Smooth muscle cell (in vitro differentiated cells): ENCODE data around the gene LRRC26. TPM values are rescaled to one million over a fixed set of nuclear protein-coding genes. Genes with fewer than 3 reads are reported as not detected.

Experiments used
- DNase-seq: peaks from one replicate; lab custom pipeline; 2025; ENCODE audit not compliant: unreplicated experiment; lab: John Stamatoyannopoulos, UW
- H2AFZ ChIP-seq: fragments of 200-600 bp; sonication (generic); 2 replicates; pipeline ENCODE4 v1.6.0; 2016; ENCODE audit warnings: antibody characterized with exemption, low read depth, mild to moderate bottlenecking
- H3F3A ChIP-seq: fragments of 200-600 bp; sonication (generic); 2 replicates; pipeline ENCODE4 v1.6.0; 2017; ENCODE audit warnings: antibody characterized with exemption, low read depth
- H3K27ac ChIP-seq: fragments of 200-600 bp; sonication (generic); 2 replicates; pipeline ENCODE4 v1.5.1; 2016; ENCODE audit warnings: low read depth, mild to moderate bottlenecking
- H3K27me3 ChIP-seq: fragments of 200-600 bp; sonication (generic); 2 replicates; pipeline ENCODE4 v1.6.1; 2016; ENCODE audit warnings: low read depth, mild to moderate bottlenecking
- H3K36me3 ChIP-seq: fragments of 200-600 bp; sonication (generic); 2 replicates; pipeline ENCODE4 v1.5.1; 2016; ENCODE audit warnings: low read depth
- H3K4me1 ChIP-seq: fragments of 200-600 bp; sonication (generic); 2 replicates; pipeline ENCODE4 v1.5.1; 2016; ENCODE audit warnings: low read depth
- H3K4me2 ChIP-seq: fragments of 200-600 bp; sonication (generic); 2 replicates; pipeline ENCODE4 v1.6.0; 2016; ENCODE audit warnings: mild to moderate bottlenecking
- H3K4me3 ChIP-seq: fragments of 200-600 bp; sonication (generic); 2 replicates; pipeline ENCODE4 v1.5.1; 2016; ENCODE audit warnings: mild to moderate bottlenecking
- H3K79me2 ChIP-seq: fragments of 200-600 bp; sonication (generic); 2 replicates; pipeline ENCODE4 v1.6.0; 2016; ENCODE audit warnings: low read depth, mild to moderate bottlenecking
- H3K9ac ChIP-seq: fragments of 200-600 bp; sonication (generic); 2 replicates; pipeline ENCODE4 v1.6.0; 2016; ENCODE audit warnings: low read depth
- H3K9me3 ChIP-seq: fragments of 200-600 bp; sonication (generic); replicated peaks from 2 replicates; pipeline ENCODE4 v1.5.1; 2016; ENCODE audit warnings: low read depth
- H4K20me1 ChIP-seq: fragments of 200-600 bp; sonication (generic); 2 replicates; pipeline ENCODE4 v1.6.0; 2016; ENCODE audit warnings: low read depth
- CTCF ChIP-seq: fragments of 200-600 bp; sonication (generic); IDR thresholded peaks from 2 replicates; pipeline ENCODE4 v1.5.1; 2017; ENCODE audit warnings: borderline replicate concordance, mild to moderate bottlenecking, antibody characterized with exemption; ENCODE audit not compliant: insufficient read depth, poor library complexity, severe bottlenecking
- WGBS: methylation state at CpG from one replicate; pipeline ENCODE4 v1.1.7; 2016; ENCODE audit warnings: low lambda C conversion rate; 5-methylcytosine and 5-hydroxymethylcytosine counted together
- polyA plus RNA-seq: library from polyadenylated mRNA; unstranded; fragments of >200 nt; fragmentation: Nextera tagmentation; extraction: Ambion mirVana; gene quantifications from 2 replicates; pipeline ENCODE4 v1.2.1, GENCODE V29; 2016
- total RNA-seq: library from RNA; depleted of rRNA; stranded (reverse); fragments of >200 nt; gene quantifications from 2 replicates; pipeline ENCODE4 v1.2.3, GENCODE V29; 2014

The LRRC26 gene
- total and polyA plus RNA-seq, 2 experiments from 2014 or later: not detected

GRCh38 chr9:137170486-137171148, 766 bp upstream of the LRRC26 start:
- H4K20me1 ChIP-seq: no peaks in the 10 kb centered on the region
- no peaks in the 10 kb centered on the region for H3F3A ChIP-seq
- no peaks in the 10 kb centered on the region for H3K4me1 ChIP-seq
- DNase-seq: no peak
- H3K4me3 ChIP-seq: no peak overlapping the region
- no peak overlapping the region for H3K4me2 ChIP-seq
- H3K9ac ChIP-seq: no peak overlapping the region
- WGBS: 67% methylated on average over 13 of the region's 14 CpGs
- H3K79me2 ChIP-seq: no peaks in the 10 kb centered on the region
- no peaks in the 10 kb centered on the region for H3K36me3 ChIP-seq
- no peak for TF ChIP-seq CTCF
- no peak overlapping the region for H2AFZ ChIP-seq
- no peaks in the 10 kb centered on the region for H3K9me3 ChIP-seq
- H3K27ac ChIP-seq: no peak overlapping the region
- H3K27me3 ChIP-seq: peaks cover 69% of the 10 kb centered on the region

- 1% methylated on average over 102 of the region's 124 CpGs for WGBS
- Histone ChIP-seq H3F3A (no peaks in the 10 kb centered on the region), H3K4me3 (peak overlapping the region; percentile 24), H3K4me2 (peak overlapping the region; percentile 78), H3K4me1 (no peaks in the 10 kb centered on the region), H2AFZ (no peak overlapping the region), H3K27me3 (peaks cover 83% of the 10 kb centered on the region), H4K20me1 (no peaks in the 10 kb centered on the region), H3K36me3 (no peaks in the 10 kb centered on the region), H3K9me3 (no peaks in the 10 kb centered on the region), H3K27ac (no peak overlapping the region), H3K79me2 (no peaks in the 10 kb centered on the region), H3K9ac (no peak overlapping the region)
- no peak for DNase-seq
- TF ChIP-seq CTCF: no peak
Observed at GRCh38 chr9:137168904-137169856, 671 bp downstream of the LRRC26 start.

- TF ChIP-seq CTCF: no peak
- H3K9ac ChIP-seq: no peak overlapping the region
- 1% methylated on average over 15 of the region's 36 CpGs for WGBS
- H3K36me3 ChIP-seq: no peaks in the 10 kb centered on the region
- peak overlapping the region; percentile 24 for H3K4me3 ChIP-seq
- H3K4me1 ChIP-seq: no peaks in the 10 kb centered on the region
- H3K27me3 ChIP-seq: peaks cover 89% of the 10 kb centered on the region
- no peak overlapping the region for H3K27ac ChIP-seq
- peak overlapping the region; percentile 78 for H3K4me2 ChIP-seq
- no peak overlapping the region for H2AFZ ChIP-seq
- no peaks in the 10 kb centered on the region for H4K20me1 ChIP-seq
- H3K9me3 ChIP-seq: no peaks in the 10 kb centered on the region
- H3K79me2 ChIP-seq: no peaks in the 10 kb centered on the region
- no peaks in the 10 kb centered on the region for H3F3A ChIP-seq
- no peak for DNase-seq
Observed at GRCh38 chr9:137168573-137168903, 1.3 kb downstream of the LRRC26 start.
